ENCODE measurements around the gene GRSF1.

- TF ChIP-seq, protein P1, sequence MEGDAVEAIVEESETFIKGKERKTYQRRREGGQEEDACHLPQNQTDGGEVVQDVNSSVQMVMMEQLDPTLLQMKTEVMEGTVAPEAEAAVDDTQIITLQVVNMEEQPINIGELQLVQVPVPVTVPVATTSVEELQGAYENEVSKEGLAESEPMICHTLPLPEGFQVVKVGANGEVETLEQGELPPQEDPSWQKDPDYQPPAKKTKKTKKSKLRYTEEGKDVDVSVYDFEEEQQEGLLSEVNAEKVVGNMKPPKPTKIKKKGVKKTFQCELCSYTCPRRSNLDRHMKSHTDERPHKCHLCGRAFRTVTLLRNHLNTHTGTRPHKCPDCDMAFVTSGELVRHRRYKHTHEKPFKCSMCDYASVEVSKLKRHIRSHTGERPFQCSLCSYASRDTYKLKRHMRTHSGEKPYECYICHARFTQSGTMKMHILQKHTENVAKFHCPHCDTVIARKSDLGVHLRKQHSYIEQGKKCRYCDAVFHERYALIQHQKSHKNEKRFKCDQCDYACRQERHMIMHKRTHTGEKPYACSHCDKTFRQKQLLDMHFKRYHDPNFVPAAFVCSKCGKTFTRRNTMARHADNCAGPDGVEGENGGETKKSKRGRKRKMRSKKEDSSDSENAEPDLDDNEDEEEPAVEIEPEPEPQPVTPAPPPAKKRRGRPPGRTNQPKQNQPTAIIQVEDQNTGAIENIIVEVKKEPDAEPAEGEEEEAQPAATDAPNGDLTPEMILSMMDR (IDR thresholded peaks at IDR 0.05; ENCODE audit: low read depth, low read length, poor library complexity, severe bottlenecking) = no peak
- no peak for TF ChIP-seq EZH2phosphoT487 (IDR thresholded peaks at IDR 0.05; ENCODE audit: borderline replicate concordance, low read length)
These were observed 2.3 kb upstream of the GRSF1 start for GRCh38 chr4:70841951-70842350.
